ENCODE measurements around the gene TENM3. TPM values are rescaled to one million over a fixed set of nuclear protein-coding genes. Genes with fewer than 3 reads are reported as not detected.

TENM3 gene
- total and polyA plus RNA-seq, 2 of the 8 experiments (the other 6 are each of a cell fraction or from before 2014, with no cell fraction given), result 36.9 to 69.3 TPM

GRCh38 chr4:182766857-182767250 is 523.7 kb downstream of the TENM3 start:
- Histone ChIP-seq H3K4ac (replicated peaks; ENCODE audit: insufficient read length, low read depth, low read length) (no peak overlapping the region), H2BK12ac (ENCODE audit: low read depth, low read length) (0 out of 2 replicates have a peak overlapping the region, but pooled peaks have one; percentile 13), H2BK5ac (ENCODE audit: low read depth, low read length) (no peak overlapping the region), H2AFZ (ENCODE audit: low read length) (no peak overlapping the region), H2BK20ac (ENCODE audit: low read length) (no peak overlapping the region), H3K23ac (ENCODE audit: insufficient read length) (no peak overlapping the region), H3K14ac (ENCODE audit: insufficient read length) (no peak overlapping the region), H3K23me2 (ENCODE audit: low read depth, low read length) (no peaks in the 10 kb centered on the region), H3K9me3 (ENCODE audit: insufficient read depth in 2 of 2, low read depth in 1 of 2, low read length in 1 of 2) (no peaks in the 10 kb centered on the region), H2BK15ac (ENCODE audit: low read length) (no peak overlapping the region), H4K20me1 (replicated peaks in 1 of 2; ENCODE audit: control insufficient read depth in 1 of 2, insufficient read depth in 2 of 2, low read length in 2 of 2) (no peaks in the 10 kb centered on the region), H3K56ac (replicated peaks; ENCODE audit: insufficient read length, low read depth, low read length) (no peak overlapping the region), H2BK120ac (replicated peaks; ENCODE audit: low read depth, low read length) (no peak overlapping the region), H3K4me2 (ENCODE audit: insufficient read depth in 1 of 2, low read depth in 2 of 2, low read length in 2 of 2) (no peak overlapping the region), H3K27me3 (replicated peaks in 1 of 4; ENCODE audit: control insufficient read depth in 3 of 4, extremely low read depth in 1 of 4, insufficient read depth in 3 of 4, low read length in 3 of 4) (no peaks in the 10 kb centered on the region), H4K8ac (ENCODE audit: extremely low read depth, insufficient read depth, low read length) (no peak overlapping the region), H2AK5ac (ENCODE audit: low read depth, low read length) (no peak overlapping the region), H3K9ac (replicated peaks in 1 of 4; ENCODE audit: extremely low read depth in 1 of 4, low read depth in 3 of 4, low read length in 3 of 4) (no peak overlapping the region), H3K4me3 (ENCODE audit: extremely low read depth in 1 of 4, insufficient read depth in 2 of 4, low read depth in 3 of 4, low read length in 4 of 4) (no peak overlapping the region), H3K4me1 (replicated peaks in 1 of 4; ENCODE audit: control insufficient read depth in 3 of 4, insufficient read depth in 4 of 4, low read length in 3 of 4) (peaks cover 4 to 24% (median 12%) of the 10 kb centered on the region in 4 experiments; a peak in 5 of 7 replicates), H4K91ac (replicated peaks; ENCODE audit: insufficient read length, low read length) (no peak overlapping the region), H3K36me3 (ENCODE audit: control insufficient read depth in 2 of 4, insufficient read depth in 4 of 4, low read length in 3 of 4) (no peaks in the 10 kb centered on the region), H3K79me2 (ENCODE audit: control insufficient read depth in 1 of 2, insufficient read depth in 2 of 2, low read length in 2 of 2) (no peaks in the 10 kb centered on the region), H4K5ac (ENCODE audit: insufficient read length, low read depth, low read length) (no peak overlapping the region), H3K27ac (ENCODE audit: low read depth, low read length) (no peak overlapping the region), H3K18ac (ENCODE audit: extremely low read depth, low read length) (no peak overlapping the region), H3K79me1 (ENCODE audit: low read depth, low read length) (no peaks in the 10 kb centered on the region; the same call in 1 of the 2 replicates)
- FAIRE-seq (no peak), DNase-seq (ENCODE audit: low read depth in 1 of 2, low spot score in 2 of 2) (no peak)
- WGBS, 2 experiments (ENCODE audit: extremely low coverage in 1 of 2, insufficient coverage in 1 of 2, insufficient read length in 1 of 2, insufficient replicate concordance in 2 of 2, low coverage in 1 of 2, low lambda C conversion rate in 2 of 2, missing lambda C conversion rate in 1 of 2), result 88% methylated on average over 5 of the region's 5 CpGs; no CpG with 5 or more reads in 1 of the 2 experiments
- TF ChIP-seq EP300 (IDR thresholded peaks at IDR 0.05; ENCODE audit: borderline replicate concordance in 1 of 2, low read depth in 2 of 2, low read length in 2 of 2) (no peak), SAP30 (IDR thresholded peaks at IDR 0.05; ENCODE audit: insufficient read depth, insufficient replicate concordance, low read length) (no peak), CBX5 (IDR thresholded peaks at IDR 0.05; ENCODE audit: low read depth, low read length) (no peak)
- ChIA-PET CTCF (ENCODE audit: partially characterized antibody) (no interaction called here), POLR2A (ENCODE audit: partially characterized antibody) (no interaction called here)
